ENCODE results near the gene PLEKHG4B. TPM values are rescaled to one million over a fixed set of nuclear protein-coding genes. Genes with fewer than 3 reads are reported as not detected.
"Not testable (repeated sequence)": the region's sequence is repeated elsewhere in the genome, so short reads cannot be mapped to it uniquely, and the experiment has no call there.

PLEKHG4B gene
- total and polyA plus RNA-seq, 7 donors: 0.01 TPM; not detected in 6

DNA sequence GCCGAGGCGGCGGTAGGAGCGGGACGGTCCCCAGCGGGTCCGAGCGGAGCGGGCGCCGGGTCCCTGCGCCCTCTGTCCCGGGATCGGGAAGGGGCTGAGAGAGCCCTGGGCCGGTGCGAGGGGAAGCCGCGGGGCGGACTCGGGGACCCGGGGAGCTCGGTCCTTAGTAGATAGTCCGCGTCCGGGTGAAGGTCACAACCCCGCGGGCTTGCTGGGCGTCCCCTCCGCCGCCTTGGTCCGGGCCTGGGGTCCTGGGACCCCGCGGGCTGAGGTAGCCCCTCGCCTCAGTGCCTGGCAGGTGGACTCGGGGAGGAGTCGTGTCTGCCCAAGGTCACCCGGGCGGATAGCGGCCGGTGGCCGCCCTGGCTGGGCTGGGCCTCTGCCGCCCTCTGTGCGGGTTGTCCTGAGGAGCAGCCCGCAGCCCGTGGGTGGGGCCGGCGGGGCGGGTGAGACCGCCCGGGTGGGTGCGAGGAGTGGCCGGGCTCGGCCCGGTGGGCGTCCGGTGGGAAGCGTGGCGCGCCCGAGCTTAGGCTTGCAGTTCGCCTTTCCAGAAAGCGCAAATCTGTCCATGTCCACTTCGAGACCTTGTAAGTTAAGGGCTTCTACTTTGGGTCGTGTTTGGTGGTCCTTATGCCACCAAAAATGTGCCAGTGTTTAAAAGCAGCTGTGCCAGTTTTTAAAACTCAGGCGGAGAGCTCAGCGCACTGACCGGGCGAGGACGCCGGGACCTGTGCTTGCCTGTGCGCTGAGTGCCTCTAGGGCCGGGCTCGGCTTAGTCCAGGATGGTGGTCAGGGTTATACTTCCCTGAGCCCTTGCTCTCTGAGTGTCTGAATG, 126.7 kb downstream of the PLEKHG4B start:
- WGBS, 3 donors: 0 to 1% (median 0%) methylated on average over 56 to 73 of the region's 73 CpGs
- intact Hi-C loops (cut with DNase I): no loop called here
- peak overlapping the region; percentile 78 for H3K4me3 ChIP-seq
- H3K27me3 ChIP-seq (ENCODE audit: insufficient read depth in 3 of 3, low read length in 2 of 3): no peaks in the 10 kb centered on the region
- DNase-seq (peak; percentile 47 to 76), ATAC-seq (peak; percentile 67 to 75 (median 74))
- no peak for TF ChIP-seq CTCF (IDR thresholded peaks at IDR 0.05)
- peaks cover 44% of the 10 kb centered on the region for H3K4me1 ChIP-seq
- peak overlapping the region; percentile 94 for H3K27ac ChIP-seq
- H3K9me3 ChIP-seq: no peaks in the 10 kb centered on the region
- peaks cover 0 to 17% of the 10 kb centered on the region in 2 donors for H3K36me3 ChIP-seq (ENCODE audit: insufficient read depth in 1 of 2, low read depth in 1 of 2)

DNA sequence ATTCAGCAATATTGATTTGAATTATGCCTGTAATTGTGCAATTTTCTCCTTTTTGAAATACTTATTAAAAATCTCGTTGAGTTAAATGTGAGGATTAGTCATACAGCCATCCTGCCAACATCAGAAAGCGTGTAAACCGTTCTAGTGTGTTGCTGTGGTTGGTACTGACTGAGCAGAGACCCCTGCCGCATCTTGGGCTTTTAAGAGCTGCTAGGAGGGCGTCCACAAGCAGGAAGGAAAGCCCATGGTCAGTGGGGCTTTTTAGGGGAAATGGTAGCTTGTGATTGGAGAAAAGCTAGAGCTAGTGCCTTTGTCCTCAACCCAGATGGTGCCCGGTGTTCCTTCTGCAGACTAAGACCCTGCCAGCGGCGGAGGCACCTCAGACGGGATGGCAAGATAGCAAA, 127.5 kb downstream of the PLEKHG4B start:
- Histone ChIP-seq H3K4me1 (peaks cover 44% of the 10 kb centered on the region), H3K27me3 (ENCODE audit: insufficient read depth in 3 of 3, low read length in 2 of 3) (no peaks in the 10 kb centered on the region), H3K4me3 (peak overlapping the region; percentile 78), H3K27ac (peak overlapping the region; percentile 94), H3K36me3 (ENCODE audit: insufficient read depth in 1 of 2, low read depth in 1 of 2) (peaks cover 0 to 18% of the 10 kb centered on the region in 2 donors), H3K9me3 (no peaks in the 10 kb centered on the region)
- intact Hi-C loops (cut with DNase I): no loop called here
- 13 to 25% (median 14%) methylated on average over 9 of the region's 9 CpGs for WGBS, 3 donors
- TF ChIP-seq CTCF (IDR thresholded peaks at IDR 0.05): no peak
- no peak for DNase-seq
- ATAC-seq: peak in 1 of 4 donors; percentile 30

DNA sequence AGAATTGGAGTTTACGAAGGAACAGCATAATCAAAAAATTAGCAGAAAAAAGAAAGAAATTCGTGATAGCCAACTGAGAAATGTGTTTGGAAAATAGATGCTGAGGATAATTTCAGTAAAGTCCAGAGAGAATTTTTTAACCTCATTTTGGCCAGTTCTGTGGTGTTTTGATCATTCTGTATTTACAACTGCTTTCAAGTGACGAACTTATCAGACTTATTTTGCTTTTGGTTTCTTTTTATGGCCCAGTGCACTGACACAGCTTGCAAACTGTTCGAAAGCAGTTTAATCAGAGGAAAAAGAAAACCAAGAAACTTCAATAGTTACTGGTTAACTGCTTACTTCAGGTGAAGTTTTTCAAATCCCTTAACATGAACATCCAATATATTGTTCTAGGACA, 128.0 kb downstream of the PLEKHG4B start:
- no peak for TF ChIP-seq CTCF (IDR thresholded peaks at IDR 0.05)
- WGBS, 3 donors: 31 to 58% (median 50%) methylated on average over 4 of the region's 4 CpGs

DNA sequence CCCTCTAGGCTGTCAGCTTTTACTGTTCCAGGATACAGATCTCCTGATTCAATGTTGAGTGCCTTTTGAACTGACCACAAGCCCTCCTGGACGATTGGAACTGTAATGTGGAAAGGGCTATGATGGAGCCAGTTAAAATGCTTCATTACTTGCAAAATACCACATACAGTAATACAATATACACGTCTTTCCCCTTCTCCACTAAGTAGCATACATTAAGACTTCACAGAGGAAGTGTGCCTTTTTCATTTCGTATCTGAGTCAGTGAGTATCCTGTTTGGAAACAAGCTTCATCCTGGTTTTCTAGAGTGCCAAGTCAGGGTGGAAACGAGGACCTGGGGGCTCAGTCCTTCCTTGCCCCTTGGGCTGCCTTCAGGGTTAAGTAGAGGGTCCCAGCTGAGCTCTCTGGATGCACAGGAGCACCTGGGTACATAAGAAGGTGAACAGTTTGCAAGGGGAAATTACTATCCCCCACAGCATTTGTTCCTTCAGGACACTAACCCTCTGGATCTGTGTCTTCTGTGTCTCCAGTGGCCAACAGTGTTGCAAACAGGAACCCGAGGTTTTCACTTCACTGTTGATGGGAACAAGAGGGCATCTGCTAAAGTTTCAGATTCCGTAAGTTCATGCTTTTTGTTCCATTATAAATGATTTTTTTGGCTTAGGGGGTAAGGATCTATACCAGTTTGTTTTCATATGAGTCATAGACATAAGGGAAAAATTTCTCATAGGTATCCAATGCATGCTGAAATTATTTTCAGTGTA, 131.2 kb downstream of the PLEKHG4B start:
- H3K36me3 ChIP-seq (ENCODE audit: insufficient read depth in 1 of 2, low read depth in 1 of 2): peaks cover under 1 to 47% of the 10 kb centered on the region in 2 donors
- intact Hi-C loops (cut with DNase I): loop anchor here in 1 of 2 donors (5.0 kb wide), 1 partner anchor 36 kb away; no protein-coding TSS in a partner anchor
- not testable (repeated sequence) for H3K27me3 ChIP-seq (ENCODE audit: insufficient read depth in 3 of 3, low read length in 2 of 3); H3K9me3 ChIP-seq; ATAC-seq; H3K4me3 ChIP-seq; H3K27ac ChIP-seq; DNase-seq
- H3K4me1 ChIP-seq: peaks cover 36% of the 10 kb centered on the region
- WGBS, 3 donors: 44 to 52% (median 46%) methylated on average over 6 of the region's 6 CpGs

More for the DNA sequence above, 128.0 kb downstream of the PLEKHG4B start:
- intact Hi-C loops (cut with DNase I): loop anchor here in 1 of 2 donors (5.0 kb wide), 1 partner anchor 33 kb away; no protein-coding TSS in a partner anchor
- Histone ChIP-seq H3K36me3 (ENCODE audit: insufficient read depth in 1 of 2, low read depth in 1 of 2) (peaks cover 0 to 18% of the 10 kb centered on the region in 2 donors), H3K4me3 (peak overlapping the region; percentile 78), H3K27ac (peak overlapping the region; percentile 94), H3K9me3 (no peaks in the 10 kb centered on the region), H3K27me3 (ENCODE audit: insufficient read depth in 3 of 3, low read length in 2 of 3) (no peaks in the 10 kb centered on the region), H3K4me1 (peaks cover 42% of the 10 kb centered on the region)
- no peak for DNase-seq
- ATAC-seq: no peak

DNA sequence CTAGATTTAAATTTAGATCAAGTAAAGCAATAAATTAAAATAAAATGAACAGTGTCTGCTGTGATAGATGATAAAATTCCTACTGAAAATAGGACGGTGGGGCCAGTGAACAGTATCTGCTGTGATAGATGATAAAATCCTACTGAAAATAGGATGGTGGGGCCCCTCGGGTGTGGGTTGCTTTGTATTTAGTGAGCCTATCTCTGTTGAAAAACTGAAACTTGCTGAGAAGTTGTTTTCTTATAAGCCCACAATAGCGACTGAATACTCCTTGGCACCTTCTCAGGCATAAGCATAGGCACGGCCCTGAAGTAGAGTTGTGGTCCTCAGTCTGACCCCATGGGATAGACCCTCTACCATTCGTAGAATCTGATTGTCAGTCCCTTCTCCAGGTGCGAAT, 131.8 kb downstream of the PLEKHG4B start:
- Histone ChIP-seq H3K4me1 (peaks cover 36% of the 10 kb centered on the region), H3K27me3 (ENCODE audit: insufficient read depth in 3 of 3, low read length in 2 of 3) (no peaks in the 10 kb centered on the region), H3K4me3 (no peak overlapping the region), H3K36me3 (ENCODE audit: insufficient read depth in 1 of 2, low read depth in 1 of 2) (peaks cover 4 to 54% of the 10 kb centered on the region in 2 donors), H3K27ac (no peak overlapping the region), H3K9me3 (no peaks in the 10 kb centered on the region)
- DNase-seq: no peak
- WGBS, 3 donors: 65 to 78% (median 73%) methylated on average over 6 of the region's 6 CpGs
- TF ChIP-seq CTCF (IDR thresholded peaks at IDR 0.05): no peak
- intact Hi-C loops (cut with DNase I): loop anchor here in 1 of 2 donors (5.0 kb wide), 1 partner anchor 36 kb away; no protein-coding TSS in a partner anchor
- no peak for ATAC-seq
